ENCODE results near the gene RARG. TPM values are rescaled to one million over a fixed set of nuclear protein-coding genes. Genes with fewer than 3 reads are reported as not detected.

The RARG gene
- total RNA-seq, 2 donors from 2014 or later, result 57.6 to 57.8 TPM

DNA sequence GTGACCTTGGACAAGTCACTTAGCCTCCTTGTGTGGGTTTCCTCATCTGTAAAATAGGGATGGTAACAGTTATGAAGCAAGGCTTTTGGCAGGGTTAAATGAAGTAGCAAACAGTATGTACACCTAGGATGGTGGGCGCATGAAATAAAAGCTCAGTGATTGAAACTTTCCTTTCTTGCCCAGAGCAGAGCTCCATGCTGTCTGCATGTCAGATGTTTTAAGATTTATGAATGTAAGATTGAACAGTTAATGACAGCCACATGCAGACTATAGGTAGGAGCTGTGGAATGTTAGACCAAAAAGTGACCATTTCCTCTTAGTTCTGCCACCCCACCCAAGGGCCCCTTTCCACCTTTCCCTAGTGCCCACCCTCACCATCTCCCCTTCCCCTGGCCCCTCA lies 37.0 kb downstream of the RARG start:
- ATAC-seq, result no peak
- H3K4me3 Mint-ChIP-seq, result no peak overlapping the region
- H3K9me3 ChIP-seq (ENCODE audit: control insufficient read depth, low read length, poor library complexity, severe bottlenecking), result no peaks in the 10 kb centered on the region
- DNase-seq, result no peak
- H3K27ac Mint-ChIP-seq, result peak overlapping the region; percentile 99
- H3K36me3 Mint-ChIP-seq (ENCODE audit: low read depth), result peaks cover 16% of the 10 kb centered on the region
- no peaks in the 10 kb centered on the region for H3K27me3 Mint-ChIP-seq
- peaks cover 41% of the 10 kb centered on the region for H3K4me1 Mint-ChIP-seq

DNA sequence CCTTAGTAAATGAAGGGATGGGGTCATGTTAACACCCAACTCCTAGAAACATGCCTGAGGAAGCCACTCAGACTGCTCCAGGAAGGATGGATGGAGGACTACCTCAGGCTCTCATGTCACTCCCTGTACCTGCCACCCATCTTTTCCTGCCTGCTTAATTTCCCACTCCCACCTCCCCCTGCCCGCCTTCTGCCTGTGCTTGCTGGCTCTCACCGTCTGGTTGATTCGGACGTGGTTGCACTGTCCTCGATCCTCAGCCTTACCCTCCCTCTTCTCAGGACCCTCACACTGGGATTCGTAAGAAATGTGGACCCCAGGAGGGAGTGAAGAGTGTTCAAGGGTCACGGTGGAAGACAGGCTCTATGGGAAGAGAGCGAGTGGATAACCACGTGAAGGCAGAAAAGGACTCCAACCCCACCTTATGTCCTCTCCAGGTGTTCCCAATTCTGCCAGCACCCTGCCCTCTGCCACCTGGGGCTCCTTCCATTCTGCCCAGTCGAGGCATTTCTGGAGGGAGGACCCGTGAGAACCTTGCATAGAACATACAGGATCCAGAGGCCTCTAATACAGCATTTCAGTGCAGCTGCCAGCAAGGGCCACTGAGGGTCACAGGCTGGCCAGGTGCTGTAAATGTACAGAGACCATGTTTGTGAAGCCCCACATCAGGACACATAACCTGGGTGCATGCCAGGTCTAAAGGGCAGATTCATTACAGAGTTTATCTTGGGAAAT lies 37.9 kb downstream of the RARG start:
- H3K36me3 Mint-ChIP-seq (ENCODE audit: low read depth), result peaks cover 13% of the 10 kb centered on the region
- no peaks in the 10 kb centered on the region for H3K27me3 Mint-ChIP-seq
- H3K4me3 Mint-ChIP-seq, result no peak overlapping the region
- no peak for DNase-seq
- H3K9me3 ChIP-seq (ENCODE audit: control insufficient read depth, low read length, poor library complexity, severe bottlenecking), result no peaks in the 10 kb centered on the region
- H3K27ac Mint-ChIP-seq, result peak overlapping the region; percentile 99
- peaks cover 36% of the 10 kb centered on the region for H3K4me1 Mint-ChIP-seq
- no peak for ATAC-seq

DNA sequence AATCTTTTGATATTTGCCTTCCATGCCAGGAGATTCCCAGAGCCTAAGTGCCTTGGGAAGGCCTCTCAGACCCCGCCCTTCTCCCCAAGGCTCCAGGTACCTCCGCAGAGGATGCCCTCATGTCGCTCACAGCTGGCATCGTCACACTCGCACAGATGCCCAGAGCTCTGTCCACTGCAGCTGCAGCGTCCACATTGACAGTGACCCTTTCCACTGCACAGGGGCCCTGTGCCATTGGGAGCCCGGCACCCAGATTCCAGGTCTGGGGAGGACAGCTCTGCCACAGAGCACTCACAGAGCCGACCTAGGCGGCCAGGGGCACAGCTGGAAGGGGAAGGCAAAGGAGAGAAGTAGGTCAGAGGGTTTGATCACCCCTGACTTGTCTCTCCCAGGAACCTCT lies 39.0 kb downstream of the RARG start:
- ATAC-seq (no peak), DNase-seq (no peak)
- Mint-ChIP-seq H3K27me3 (no peaks in the 10 kb centered on the region), H3K36me3 (ENCODE audit: low read depth) (peaks cover 13% of the 10 kb centered on the region), H3K27ac (peak overlapping the region; percentile 99), H3K4me3 (no peak overlapping the region), H3K4me1 (peaks cover 25% of the 10 kb centered on the region)
- no peaks in the 10 kb centered on the region for H3K9me3 ChIP-seq (ENCODE audit: control insufficient read depth, low read length, poor library complexity, severe bottlenecking)

DNA sequence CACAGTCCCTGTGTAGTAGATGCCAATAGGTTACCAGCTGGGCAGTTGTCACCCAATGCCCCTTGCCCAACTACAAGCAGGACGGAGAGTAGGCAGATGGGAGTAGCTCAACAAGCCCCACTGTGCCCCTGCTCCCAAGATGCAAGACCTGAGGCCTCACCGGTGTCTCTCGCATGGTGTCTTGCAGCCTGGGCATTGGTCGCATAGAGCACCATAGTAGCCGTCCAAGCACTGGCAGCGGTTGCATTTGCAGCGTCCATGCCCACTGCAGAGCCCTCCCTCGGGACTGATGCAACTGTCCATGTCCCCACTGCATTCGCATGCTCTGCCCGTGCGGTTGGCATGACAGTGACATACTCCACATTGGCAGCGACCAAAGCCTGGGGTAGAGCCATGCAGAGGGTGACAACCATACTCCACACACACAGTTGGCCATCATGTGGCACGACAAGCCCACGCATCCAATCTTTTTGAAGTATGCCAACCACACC lies 39.4 kb downstream of the RARG start:
- no peak overlapping the region for H3K4me3 Mint-ChIP-seq
- ATAC-seq (no peak), DNase-seq (no peak)
- peaks cover 22% of the 10 kb centered on the region for H3K4me1 Mint-ChIP-seq
- H3K9me3 ChIP-seq (ENCODE audit: control insufficient read depth, low read length, poor library complexity, severe bottlenecking), result no peaks in the 10 kb centered on the region
- peak overlapping the region; percentile 99 for H3K27ac Mint-ChIP-seq
- H3K27me3 Mint-ChIP-seq, result no peaks in the 10 kb centered on the region
- H3K36me3 Mint-ChIP-seq (ENCODE audit: low read depth), result peaks cover 11% of the 10 kb centered on the region

DNA sequence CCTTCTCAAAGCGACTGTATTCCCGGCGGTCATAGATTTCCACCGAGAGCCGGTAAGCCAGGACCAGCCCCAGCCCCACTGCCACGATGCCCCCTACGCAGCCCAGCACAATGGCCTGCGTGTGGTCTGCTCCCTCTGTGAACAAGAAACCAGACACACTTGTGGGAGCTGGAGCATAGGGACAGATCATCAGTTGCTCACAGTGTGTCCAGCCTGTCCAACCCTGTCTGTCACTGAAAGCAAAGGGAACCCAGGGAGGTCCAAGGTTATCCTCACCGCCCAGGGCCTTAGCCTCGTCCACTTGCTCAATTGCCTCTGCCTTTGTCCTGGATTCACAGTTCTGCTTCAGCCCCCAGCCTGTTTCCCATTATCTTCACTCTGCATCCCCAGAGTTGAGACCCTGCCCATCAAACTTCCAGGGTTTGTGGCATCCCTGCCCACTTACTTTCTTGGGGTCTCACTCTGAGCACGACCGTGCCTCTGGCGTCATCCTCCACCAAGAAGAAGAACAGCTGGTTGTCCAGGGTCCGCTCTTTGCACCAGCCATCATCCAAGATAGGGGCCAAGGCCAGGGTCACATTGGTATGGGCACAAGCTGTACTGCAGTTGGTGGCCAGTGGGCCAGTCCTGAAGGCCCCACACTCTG lies 40.0 kb downstream of the RARG start:
- DNase-seq, result no peak
- no peaks in the 10 kb centered on the region for H3K27me3 Mint-ChIP-seq
- no peak for ATAC-seq
- no peaks in the 10 kb centered on the region for H3K9me3 ChIP-seq (ENCODE audit: control insufficient read depth, low read length, poor library complexity, severe bottlenecking)
- no peak overlapping the region for H3K4me3 Mint-ChIP-seq
- peak overlapping the region; percentile 24 for H3K27ac Mint-ChIP-seq
- peaks cover 22% of the 10 kb centered on the region for H3K4me1 Mint-ChIP-seq
- H3K36me3 Mint-ChIP-seq (ENCODE audit: low read depth), result peaks cover 14% of the 10 kb centered on the region

DNA sequence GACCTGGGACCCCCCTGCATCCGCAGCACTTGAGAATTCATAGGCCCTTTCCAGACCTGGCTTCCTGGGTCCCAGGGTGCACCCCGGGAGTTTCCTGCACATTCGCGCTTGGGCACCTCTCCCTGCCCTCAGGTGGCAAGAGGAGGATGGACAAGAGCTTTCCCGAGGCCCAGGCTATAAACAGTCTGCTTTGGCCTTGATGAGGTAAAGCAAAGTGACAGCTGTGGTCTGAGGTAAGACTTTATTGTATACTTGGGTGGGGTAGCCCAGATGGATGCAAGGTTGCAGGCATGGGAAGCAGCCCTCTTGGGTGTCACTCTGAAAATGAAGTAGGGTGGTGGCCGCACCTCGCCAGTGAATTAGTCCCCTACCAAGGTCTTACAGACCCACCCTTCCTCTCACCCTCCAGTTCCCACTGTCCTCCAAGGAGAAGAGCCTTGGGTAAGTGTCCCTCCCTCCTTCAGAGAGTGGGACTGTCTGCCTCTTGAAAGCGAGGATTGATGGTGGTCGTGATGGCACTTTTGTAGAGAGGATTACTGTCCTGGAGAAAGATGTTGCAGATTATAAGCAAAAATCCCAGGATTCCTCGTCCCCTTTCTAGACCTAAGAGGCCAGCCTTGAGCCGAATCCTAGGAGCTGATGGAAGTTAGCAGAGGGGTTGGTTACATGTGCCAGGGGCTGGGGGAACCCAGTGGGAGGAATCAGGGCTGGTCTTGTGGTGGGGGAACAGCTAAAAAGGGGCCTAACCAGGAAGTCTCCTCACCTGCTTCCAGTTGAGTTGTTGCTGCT lies 40.7 kb downstream of the RARG start:
- ATAC-seq (no peak), DNase-seq (no peak)
- H3K9me3 ChIP-seq (ENCODE audit: control insufficient read depth, low read length, poor library complexity, severe bottlenecking), result no peaks in the 10 kb centered on the region
- peak overlapping the region; percentile 66 for H3K27ac Mint-ChIP-seq
- peaks cover 16% of the 10 kb centered on the region for H3K4me1 Mint-ChIP-seq
- peaks cover 10% of the 10 kb centered on the region for H3K36me3 Mint-ChIP-seq (ENCODE audit: low read depth)
- H3K27me3 Mint-ChIP-seq, result no peaks in the 10 kb centered on the region
- H3K4me3 Mint-ChIP-seq, result no peak overlapping the region

DNA sequence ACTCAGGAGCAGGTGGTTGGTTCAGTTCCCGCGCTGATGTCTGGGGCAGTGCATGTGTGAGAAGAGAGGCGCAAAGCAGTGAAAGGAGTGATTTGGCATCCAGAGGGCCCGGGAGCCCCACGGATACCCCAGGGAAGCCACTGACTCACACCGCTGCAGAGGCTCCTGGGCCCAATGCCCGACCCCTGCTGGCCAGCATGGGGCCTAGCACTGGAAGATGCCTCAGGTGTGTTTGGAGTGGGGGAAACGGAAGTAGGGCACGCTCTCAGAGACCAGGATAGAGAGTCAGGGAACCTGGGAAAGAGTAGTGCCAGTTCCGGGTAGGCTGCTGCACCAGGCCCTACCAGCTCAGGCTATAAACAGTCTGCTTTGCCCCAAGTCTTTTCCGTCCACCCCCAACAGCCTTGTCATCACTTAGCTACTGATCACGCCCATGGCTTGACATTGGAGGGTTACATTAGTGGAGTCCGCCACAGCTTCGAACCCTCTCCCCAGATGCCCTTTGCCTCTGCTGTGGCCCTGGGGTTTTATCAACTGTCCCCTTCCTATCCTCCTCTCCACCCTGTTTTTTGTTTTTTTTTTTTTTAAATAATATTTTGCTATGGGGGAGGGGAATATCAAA lies 41.8 kb downstream of the RARG start:
- Mint-ChIP-seq H3K4me1 (peaks cover 17% of the 10 kb centered on the region), H3K36me3 (ENCODE audit: low read depth) (peaks cover 10% of the 10 kb centered on the region), H3K27me3 (no peaks in the 10 kb centered on the region), H3K27ac (peak overlapping the region; percentile 66), H3K4me3 (no peak overlapping the region)
- DNase-seq, result peak; percentile 31 to 37 (median 34)
- ATAC-seq, result peak; percentile 90
- no peaks in the 10 kb centered on the region for H3K9me3 ChIP-seq (ENCODE audit: control insufficient read depth, low read length, poor library complexity, severe bottlenecking)

DNA sequence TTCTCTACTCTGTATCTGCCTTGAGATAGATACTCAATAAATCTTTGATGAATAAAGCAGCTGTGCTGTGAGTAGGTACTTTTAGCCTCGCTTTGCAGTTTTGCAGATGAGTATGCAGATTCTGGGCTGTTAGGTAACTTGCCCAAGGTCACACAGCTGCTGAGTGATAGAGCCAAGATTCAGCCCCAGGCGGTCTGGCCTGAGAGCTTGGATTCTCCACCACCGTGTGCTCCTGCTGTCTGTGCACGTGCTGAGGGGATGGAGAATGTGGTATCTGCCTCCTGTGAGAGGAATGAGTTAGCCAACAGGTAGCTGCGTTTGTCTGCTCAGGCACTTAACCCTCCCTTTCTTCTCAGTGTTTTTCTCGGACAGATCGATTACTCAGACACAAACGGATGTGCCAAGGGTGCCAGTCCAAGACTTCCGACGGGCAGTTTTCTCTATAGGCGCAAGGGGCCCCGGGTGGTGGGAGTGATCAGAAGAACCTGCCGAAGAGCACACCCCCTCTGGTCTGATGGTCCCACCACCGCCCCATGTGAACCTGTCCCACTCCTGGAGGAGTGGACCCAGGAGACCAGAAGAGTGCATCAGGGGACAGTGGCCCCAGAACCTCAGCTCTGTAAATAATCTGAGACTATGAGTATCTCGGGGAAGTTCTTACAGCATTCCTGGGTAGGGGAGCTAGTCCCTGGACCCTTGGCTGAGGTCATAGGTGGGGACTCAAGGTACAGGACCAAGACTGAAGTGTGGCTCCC lies 44.7 kb downstream of the RARG start:
- DNase-seq (no peak), ATAC-seq (no peak)
- Mint-ChIP-seq H3K4me3 (no peak overlapping the region), H3K36me3 (ENCODE audit: low read depth) (peaks cover 13% of the 10 kb centered on the region), H3K4me1 (peaks cover 31% of the 10 kb centered on the region), H3K27ac (no peak overlapping the region), H3K27me3 (no peaks in the 10 kb centered on the region)
- no peaks in the 10 kb centered on the region for H3K9me3 ChIP-seq (ENCODE audit: control insufficient read depth, low read length, poor library complexity, severe bottlenecking)

DNA sequence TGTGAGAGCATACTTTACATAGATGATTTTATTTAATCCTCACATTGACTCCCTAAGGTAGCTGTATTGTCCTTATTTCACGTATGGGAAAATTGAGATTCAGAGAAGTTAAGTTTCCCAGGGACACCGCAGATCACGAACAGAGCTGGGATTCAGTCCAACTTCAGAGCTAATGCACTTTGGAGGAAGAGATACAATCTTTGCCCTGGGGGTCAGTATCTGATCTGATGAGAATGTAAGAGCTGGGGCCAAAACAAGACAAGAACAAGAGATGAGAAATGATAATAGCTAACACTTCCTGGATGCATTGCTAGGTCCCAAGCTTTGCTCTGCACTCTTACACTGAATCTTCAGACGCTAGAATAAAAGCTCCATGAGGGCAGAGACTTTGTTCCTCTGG lies 45.3 kb downstream of the RARG start:
- peaks cover 11% of the 10 kb centered on the region for H3K36me3 Mint-ChIP-seq (ENCODE audit: low read depth)
- no peak for ATAC-seq
- no peak overlapping the region for H3K4me3 Mint-ChIP-seq
- H3K4me1 Mint-ChIP-seq, result peaks cover 34% of the 10 kb centered on the region
- no peaks in the 10 kb centered on the region for H3K9me3 ChIP-seq (ENCODE audit: control insufficient read depth, low read length, poor library complexity, severe bottlenecking)
- H3K27ac Mint-ChIP-seq, result no peak overlapping the region
- no peak for DNase-seq
- H3K27me3 Mint-ChIP-seq, result no peaks in the 10 kb centered on the region

DNA sequence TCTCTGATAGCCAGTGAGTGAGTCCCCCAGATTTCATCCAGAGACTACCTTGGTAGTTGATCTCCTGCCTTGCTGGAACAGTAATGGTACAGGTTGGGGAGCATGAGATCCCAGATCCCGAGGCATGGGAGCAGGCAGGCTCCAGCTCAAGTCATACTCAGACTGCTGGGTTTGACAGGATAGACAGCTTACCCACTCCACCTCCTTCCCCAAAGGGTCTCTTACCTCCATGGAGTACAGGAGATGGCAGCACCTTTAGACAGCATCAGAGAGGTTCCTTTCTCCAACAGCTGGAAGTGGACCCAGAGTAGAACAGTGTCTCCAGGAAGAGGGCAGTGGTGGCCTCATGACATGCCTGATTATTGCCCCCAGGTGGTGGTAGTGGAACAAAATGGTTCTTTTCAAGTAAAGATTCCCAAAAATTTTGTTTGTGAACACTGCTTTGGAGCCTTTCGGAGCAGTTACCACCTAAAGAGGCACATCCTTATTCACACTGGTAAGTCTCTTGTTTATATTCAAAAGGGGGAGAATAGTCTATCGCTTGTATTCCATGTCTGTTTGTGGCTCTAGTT lies 46.3 kb downstream of the RARG start:
- Mint-ChIP-seq H3K36me3 (ENCODE audit: low read depth) (peaks cover 11% of the 10 kb centered on the region), H3K4me3 (no peak overlapping the region), H3K27me3 (no peaks in the 10 kb centered on the region), H3K27ac (peak overlapping the region; percentile 62), H3K4me1 (peaks cover 34% of the 10 kb centered on the region)
- ATAC-seq (no peak), DNase-seq (no peak)
- H3K9me3 ChIP-seq (ENCODE audit: control insufficient read depth, low read length, poor library complexity, severe bottlenecking), result no peaks in the 10 kb centered on the region

DNA sequence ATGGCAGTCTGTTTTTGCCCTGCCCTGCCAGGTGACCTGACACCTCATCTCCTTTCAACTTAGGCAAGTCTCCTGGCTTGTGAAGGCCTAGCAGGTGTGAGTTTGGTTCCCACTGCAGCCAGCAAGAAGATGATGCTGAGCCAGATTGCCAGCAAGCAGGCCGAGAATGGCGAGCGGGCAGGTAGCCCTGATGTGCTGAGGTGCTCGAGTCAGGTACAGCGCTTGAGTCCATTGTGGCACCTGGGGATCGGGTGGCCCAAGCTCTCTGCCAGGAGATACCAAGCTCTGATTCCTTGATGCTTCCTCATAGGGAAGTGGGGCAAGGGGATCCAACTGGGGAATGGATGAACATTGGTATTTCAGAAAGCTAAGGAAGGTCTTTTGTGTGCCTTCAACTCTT lies 47.2 kb downstream of the RARG start:
- no peak for ATAC-seq
- no peaks in the 10 kb centered on the region for H3K9me3 ChIP-seq (ENCODE audit: control insufficient read depth, low read length, poor library complexity, severe bottlenecking)
- H3K27me3 Mint-ChIP-seq, result no peaks in the 10 kb centered on the region
- H3K4me1 Mint-ChIP-seq, result peaks cover 37% of the 10 kb centered on the region
- H3K27ac Mint-ChIP-seq, result peak overlapping the region; percentile 63
- DNase-seq, result no peak
- no peak overlapping the region for H3K4me3 Mint-ChIP-seq
- peaks cover 11% of the 10 kb centered on the region for H3K36me3 Mint-ChIP-seq (ENCODE audit: low read depth)

DNA sequence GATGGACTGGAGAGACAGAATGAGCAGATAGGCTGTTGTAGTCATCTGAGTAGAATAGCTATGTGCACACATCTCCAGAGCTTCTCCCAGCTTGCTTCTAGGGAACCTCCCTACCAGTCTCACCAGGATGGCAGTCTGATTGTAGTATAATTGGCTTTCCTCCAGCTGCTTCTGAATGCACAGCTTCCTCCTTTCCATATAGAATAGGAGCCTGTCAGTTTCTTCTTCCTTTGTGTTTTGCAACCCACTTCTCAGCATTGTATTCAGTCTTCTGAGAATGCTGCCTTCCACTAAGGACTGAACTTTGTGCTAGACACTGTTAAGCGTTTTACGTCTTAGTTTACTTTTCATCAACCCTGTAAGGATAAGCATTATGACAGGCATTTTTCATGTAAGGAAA lies 49.1 kb downstream of the RARG start:
- Mint-ChIP-seq H3K4me3 (peak overlapping the region; percentile 96), H3K27me3 (no peaks in the 10 kb centered on the region), H3K27ac (no peak overlapping the region), H3K36me3 (ENCODE audit: low read depth) (peaks cover 11% of the 10 kb centered on the region), H3K4me1 (peaks cover 44% of the 10 kb centered on the region)
- H3K9me3 ChIP-seq (ENCODE audit: control insufficient read depth, low read length, poor library complexity, severe bottlenecking), result no peaks in the 10 kb centered on the region
- ATAC-seq (no peak), DNase-seq (no peak)

All from T-helper 17 cell (primary cell).